Measurements from ENCODE around the gene LTBP1. TPM values are rescaled to one million over a fixed set of nuclear protein-coding genes. Genes with fewer than 3 reads are reported as not detected.

Gene LTBP1
- total and polyA plus RNA-seq, 2 experiments from 2014 or later: 15.7 to 49.8 TPM

DNA sequence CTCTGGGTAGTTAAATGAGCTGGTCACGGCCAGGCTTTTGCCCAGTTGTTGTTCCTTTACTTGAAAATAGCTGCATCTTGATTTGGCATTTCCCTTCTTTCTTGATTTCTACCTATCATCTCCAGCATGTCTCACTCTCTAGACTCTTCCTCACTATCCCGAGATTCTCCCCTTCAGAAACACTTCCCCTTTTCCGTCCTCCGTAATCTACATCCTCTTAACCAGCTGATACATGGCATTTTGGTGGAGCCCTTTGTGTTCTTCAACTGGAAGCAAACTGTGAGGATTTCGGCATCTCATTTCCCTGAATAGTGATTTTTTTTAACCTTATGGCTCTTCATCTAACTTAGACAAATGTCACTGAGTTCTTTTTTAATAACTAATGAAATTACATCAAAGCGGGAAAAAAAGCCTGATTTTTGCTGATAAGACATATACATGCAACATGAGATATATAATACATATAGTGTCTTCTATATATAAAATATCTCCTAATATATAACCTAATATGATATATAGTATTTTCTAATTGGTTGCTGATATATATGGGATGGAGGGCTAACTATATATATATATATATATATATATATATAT lies 309.5 kb downstream of the LTBP1 start:
- no peak overlapping the region for H3K27ac ChIP-seq (ENCODE audit: low read depth)
- H3K9me2 ChIP-seq (ENCODE audit: insufficient read depth): no peaks in the 10 kb centered on the region
- H3K4me2 ChIP-seq: no peak overlapping the region
- H3K79me2 ChIP-seq (replicated peaks; ENCODE audit: insufficient read depth): no peaks in the 10 kb centered on the region
- H3K27me3 ChIP-seq (ENCODE audit: insufficient read depth): no peaks in the 10 kb centered on the region
- no peaks in the 10 kb centered on the region for H3K4me1 ChIP-seq (ENCODE audit: insufficient read depth)
- Mint-ChIP-seq H3K4me1 (no peaks in the 10 kb centered on the region), H3K9me3 (no peaks in the 10 kb centered on the region), H3K27ac (no peak overlapping the region), H3K4me3 (no peak overlapping the region), H3K36me3 (ENCODE audit: low read depth) (peaks cover 4% of the 10 kb centered on the region; the same call in 2 of the 3 replicates), H3K27me3 (ENCODE audit: insufficient read depth, low read depth, poor library complexity) (no peaks in the 10 kb centered on the region)
- no peak overlapping the region for H2AFZ ChIP-seq
- DNase-seq (ENCODE audit: low spot score): no peak
- no peaks in the 10 kb centered on the region for H3F3A ChIP-seq (replicated peaks; ENCODE audit: low read depth)
- no peak overlapping the region for H3K4me3 ChIP-seq
- H4K20me1 ChIP-seq (replicated peaks; ENCODE audit: insufficient read depth): no peaks in the 10 kb centered on the region
- no peak for TF ChIP-seq EZH2phosphoT487 (IDR thresholded peaks at IDR 0.05; ENCODE audit: unreplicated experiment)
- TF ChIP-seq, protein P1, sequence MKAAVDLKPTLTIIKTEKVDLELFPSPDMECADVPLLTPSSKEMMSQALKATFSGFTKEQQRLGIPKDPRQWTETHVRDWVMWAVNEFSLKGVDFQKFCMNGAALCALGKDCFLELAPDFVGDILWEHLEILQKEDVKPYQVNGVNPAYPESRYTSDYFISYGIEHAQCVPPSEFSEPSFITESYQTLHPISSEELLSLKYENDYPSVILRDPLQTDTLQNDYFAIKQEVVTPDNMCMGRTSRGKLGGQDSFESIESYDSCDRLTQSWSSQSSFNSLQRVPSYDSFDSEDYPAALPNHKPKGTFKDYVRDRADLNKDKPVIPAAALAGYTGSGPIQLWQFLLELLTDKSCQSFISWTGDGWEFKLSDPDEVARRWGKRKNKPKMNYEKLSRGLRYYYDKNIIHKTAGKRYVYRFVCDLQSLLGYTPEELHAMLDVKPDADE (IDR thresholded peaks at IDR 0.05): no peak
- TF ChIP-seq EZH2 (IDR thresholded peaks at IDR 0.05; ENCODE audit: low read depth, unreplicated experiment): no peak
- TF ChIP-seq, protein P2, sequence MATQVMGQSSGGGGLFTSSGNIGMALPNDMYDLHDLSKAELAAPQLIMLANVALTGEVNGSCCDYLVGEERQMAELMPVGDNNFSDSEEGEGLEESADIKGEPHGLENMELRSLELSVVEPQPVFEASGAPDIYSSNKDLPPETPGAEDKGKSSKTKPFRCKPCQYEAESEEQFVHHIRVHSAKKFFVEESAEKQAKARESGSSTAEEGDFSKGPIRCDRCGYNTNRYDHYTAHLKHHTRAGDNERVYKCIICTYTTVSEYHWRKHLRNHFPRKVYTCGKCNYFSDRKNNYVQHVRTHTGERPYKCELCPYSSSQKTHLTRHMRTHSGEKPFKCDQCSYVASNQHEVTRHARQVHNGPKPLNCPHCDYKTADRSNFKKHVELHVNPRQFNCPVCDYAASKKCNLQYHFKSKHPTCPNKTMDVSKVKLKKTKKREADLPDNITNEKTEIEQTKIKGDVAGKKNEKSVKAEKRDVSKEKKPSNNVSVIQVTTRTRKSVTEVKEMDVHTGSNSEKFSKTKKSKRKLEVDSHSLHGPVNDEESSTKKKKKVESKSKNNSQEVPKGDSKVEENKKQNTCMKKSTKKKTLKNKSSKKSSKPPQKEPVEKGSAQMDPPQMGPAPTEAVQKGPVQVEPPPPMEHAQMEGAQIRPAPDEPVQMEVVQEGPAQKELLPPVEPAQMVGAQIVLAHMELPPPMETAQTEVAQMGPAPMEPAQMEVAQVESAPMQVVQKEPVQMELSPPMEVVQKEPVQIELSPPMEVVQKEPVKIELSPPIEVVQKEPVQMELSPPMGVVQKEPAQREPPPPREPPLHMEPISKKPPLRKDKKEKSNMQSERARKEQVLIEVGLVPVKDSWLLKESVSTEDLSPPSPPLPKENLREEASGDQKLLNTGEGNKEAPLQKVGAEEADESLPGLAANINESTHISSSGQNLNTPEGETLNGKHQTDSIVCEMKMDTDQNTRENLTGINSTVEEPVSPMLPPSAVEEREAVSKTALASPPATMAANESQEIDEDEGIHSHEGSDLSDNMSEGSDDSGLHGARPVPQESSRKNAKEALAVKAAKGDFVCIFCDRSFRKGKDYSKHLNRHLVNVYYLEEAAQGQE (IDR thresholded peaks at IDR 0.05; ENCODE audit: unreplicated experiment): no peak
- TF ChIP-seq, protein P3, sequence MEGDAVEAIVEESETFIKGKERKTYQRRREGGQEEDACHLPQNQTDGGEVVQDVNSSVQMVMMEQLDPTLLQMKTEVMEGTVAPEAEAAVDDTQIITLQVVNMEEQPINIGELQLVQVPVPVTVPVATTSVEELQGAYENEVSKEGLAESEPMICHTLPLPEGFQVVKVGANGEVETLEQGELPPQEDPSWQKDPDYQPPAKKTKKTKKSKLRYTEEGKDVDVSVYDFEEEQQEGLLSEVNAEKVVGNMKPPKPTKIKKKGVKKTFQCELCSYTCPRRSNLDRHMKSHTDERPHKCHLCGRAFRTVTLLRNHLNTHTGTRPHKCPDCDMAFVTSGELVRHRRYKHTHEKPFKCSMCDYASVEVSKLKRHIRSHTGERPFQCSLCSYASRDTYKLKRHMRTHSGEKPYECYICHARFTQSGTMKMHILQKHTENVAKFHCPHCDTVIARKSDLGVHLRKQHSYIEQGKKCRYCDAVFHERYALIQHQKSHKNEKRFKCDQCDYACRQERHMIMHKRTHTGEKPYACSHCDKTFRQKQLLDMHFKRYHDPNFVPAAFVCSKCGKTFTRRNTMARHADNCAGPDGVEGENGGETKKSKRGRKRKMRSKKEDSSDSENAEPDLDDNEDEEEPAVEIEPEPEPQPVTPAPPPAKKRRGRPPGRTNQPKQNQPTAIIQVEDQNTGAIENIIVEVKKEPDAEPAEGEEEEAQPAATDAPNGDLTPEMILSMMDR (conservative IDR thresholded peaks at IDR 0.05; ENCODE audit: low read depth in 2 of 2): no peak
- no peak for TF ChIP-seq POLR2AphosphoS5 (IDR thresholded peaks at IDR 0.05; ENCODE audit: low read depth)
- TF ChIP-seq CREB1 (CRISPR knock-in tag; IDR thresholded peaks at IDR 0.05; ENCODE audit: low read depth): no peak
- no peak for TF ChIP-seq STAT1 (IDR thresholded peaks at IDR 0.05; ENCODE audit: unreplicated experiment)
- no peak for TF ChIP-seq ZNF331 (CRISPR knock-in tag; IDR thresholded peaks at IDR 0.05; ENCODE audit: low read depth)
- no peak for ATAC-seq
- no peaks in the 10 kb centered on the region for H3K36me3 ChIP-seq (ENCODE audit: insufficient read depth)

All from GM23338 (cell line).